ENCODE data around the gene SMR3B. TPM values are rescaled to one million over a fixed set of nuclear protein-coding genes. Genes with fewer than 3 reads are reported as not detected.

Gene SMR3B
- total RNA-seq, 1 experiment from 2014 or later, result not detected

DNA sequence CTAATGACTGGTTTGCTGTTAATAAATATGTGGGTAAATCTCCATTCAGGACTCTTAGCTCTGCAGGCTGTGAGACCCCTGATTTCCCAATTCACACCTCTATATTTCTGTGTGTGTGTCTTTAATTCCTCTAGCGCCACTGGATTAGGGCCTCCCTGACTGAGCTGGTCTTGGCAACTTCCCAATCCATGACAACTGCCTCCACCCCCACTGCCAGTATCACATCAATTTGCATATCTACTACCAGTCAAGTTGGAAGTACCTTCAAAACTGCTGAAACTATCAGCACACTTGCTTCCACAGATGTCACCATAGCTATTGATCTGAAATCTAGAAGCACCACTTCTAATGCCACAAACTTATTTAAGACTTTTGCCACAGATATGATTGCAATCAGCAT, 42.4 kb downstream of the SMR3B start:
- no peak overlapping the region for H3K27ac ChIP-seq (ENCODE audit: low read length)
- DNase-seq (ENCODE audit: low read depth, low spot score) (no peak), ATAC-seq (no peak)
- in situ Hi-C loops (cut with HindIII; ENCODE audit: low pct_unique_long_range_greater_than_20kb, low sequenced_read_pairs) (no loop called here), intact Hi-C loops (cut with micrococcal nuclease; ENCODE audit: unreplicated experiment) (no loop called here)
- no peaks in the 10 kb centered on the region for H3K27me3 ChIP-seq (ENCODE audit: control insufficient read depth, insufficient read depth, low read length)
- TF ChIP-seq REST (IDR thresholded peaks at IDR 0.05; ENCODE audit: insufficient read depth in 1 of 2, low read depth in 2 of 2, low read length in 1 of 2) (no peak), TCF7L2 (IDR thresholded peaks at IDR 0.05; ENCODE audit: low read depth, low read length) (no peak), POLR2AphosphoS5 (IDR thresholded peaks at IDR 0.05; ENCODE audit: low read depth, low read length) (no peak), SIN3A (IDR thresholded peaks at IDR 0.05; ENCODE audit: borderline replicate concordance, insufficient read depth, low read depth, low read length) (no peak)
- TF ChIP-seq, protein P1, sequence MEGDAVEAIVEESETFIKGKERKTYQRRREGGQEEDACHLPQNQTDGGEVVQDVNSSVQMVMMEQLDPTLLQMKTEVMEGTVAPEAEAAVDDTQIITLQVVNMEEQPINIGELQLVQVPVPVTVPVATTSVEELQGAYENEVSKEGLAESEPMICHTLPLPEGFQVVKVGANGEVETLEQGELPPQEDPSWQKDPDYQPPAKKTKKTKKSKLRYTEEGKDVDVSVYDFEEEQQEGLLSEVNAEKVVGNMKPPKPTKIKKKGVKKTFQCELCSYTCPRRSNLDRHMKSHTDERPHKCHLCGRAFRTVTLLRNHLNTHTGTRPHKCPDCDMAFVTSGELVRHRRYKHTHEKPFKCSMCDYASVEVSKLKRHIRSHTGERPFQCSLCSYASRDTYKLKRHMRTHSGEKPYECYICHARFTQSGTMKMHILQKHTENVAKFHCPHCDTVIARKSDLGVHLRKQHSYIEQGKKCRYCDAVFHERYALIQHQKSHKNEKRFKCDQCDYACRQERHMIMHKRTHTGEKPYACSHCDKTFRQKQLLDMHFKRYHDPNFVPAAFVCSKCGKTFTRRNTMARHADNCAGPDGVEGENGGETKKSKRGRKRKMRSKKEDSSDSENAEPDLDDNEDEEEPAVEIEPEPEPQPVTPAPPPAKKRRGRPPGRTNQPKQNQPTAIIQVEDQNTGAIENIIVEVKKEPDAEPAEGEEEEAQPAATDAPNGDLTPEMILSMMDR (IDR thresholded peaks at IDR 0.05), result no peak
- no peaks in the 10 kb centered on the region for H3K9me3 ChIP-seq (ENCODE audit: control insufficient read depth, insufficient read depth, low read depth, low read length)
- H3K4me1 ChIP-seq (ENCODE audit: control insufficient read depth, insufficient read depth, low read length), result no peaks in the 10 kb centered on the region
- POLR2A ChIA-PET, result no interaction called here
- BruUV-seq (replicated peaks), result no TSS peak
- no peak overlapping the region for H3K4me3 ChIP-seq (ENCODE audit: low read depth in 2 of 2, low read length in 2 of 2)
- CTCF ChIA-PET, result no interaction called here
- H3K36me3 ChIP-seq (ENCODE audit: control insufficient read depth, insufficient read depth, low read length), result no peaks in the 10 kb centered on the region

DNA sequence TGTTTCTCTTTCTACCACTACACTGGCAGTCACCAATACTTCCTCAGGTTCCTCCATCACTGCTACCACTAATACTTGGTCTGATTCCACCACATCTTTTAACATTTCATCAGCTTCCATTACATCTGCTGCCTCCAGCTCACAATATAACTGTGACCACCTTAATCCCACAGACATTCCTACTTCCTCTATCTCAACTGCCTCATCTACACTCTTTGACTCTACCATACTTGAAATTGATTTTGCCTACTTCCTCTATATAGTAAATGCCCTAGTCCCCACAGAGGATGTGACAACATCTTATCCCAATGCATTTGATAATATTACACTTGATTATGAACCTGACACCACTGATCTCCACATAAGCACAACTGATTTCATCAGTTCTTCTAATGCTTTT, 43.9 kb downstream of the SMR3B start:
- Histone ChIP-seq H3K9me3 (ENCODE audit: control insufficient read depth, insufficient read depth, low read depth, low read length) (no peaks in the 10 kb centered on the region), H3K27ac (ENCODE audit: low read length) (no peak overlapping the region), H3K36me3 (ENCODE audit: control insufficient read depth, insufficient read depth, low read length) (no peaks in the 10 kb centered on the region), H3K4me1 (ENCODE audit: control insufficient read depth, insufficient read depth, low read length) (no peaks in the 10 kb centered on the region), H3K27me3 (ENCODE audit: control insufficient read depth, insufficient read depth, low read length) (no peaks in the 10 kb centered on the region), H3K4me3 (ENCODE audit: low read depth in 2 of 2, low read length in 2 of 2) (no peak overlapping the region)
- intact Hi-C loops (cut with micrococcal nuclease; ENCODE audit: unreplicated experiment), result no loop called here
- ChIA-PET POLR2A (no interaction called here), CTCF (no interaction called here)
- no peak for TF ChIP-seq REST (IDR thresholded peaks at IDR 0.05; ENCODE audit: insufficient read depth in 1 of 2, low read depth in 2 of 2, low read length in 1 of 2)
- no peak for TF ChIP-seq POLR2AphosphoS5 (IDR thresholded peaks at IDR 0.05; ENCODE audit: low read depth, low read length)
- TF ChIP-seq, protein P1 (IDR thresholded peaks at IDR 0.05), result no peak
- in situ Hi-C loops (cut with HindIII; ENCODE audit: low pct_unique_long_range_greater_than_20kb, low sequenced_read_pairs), result no loop called here
- no TSS peak for BruUV-seq (replicated peaks)
- ATAC-seq (no peak), DNase-seq (ENCODE audit: low read depth, low spot score) (no peak)

All from Panc1 (cell line).